Skin epidermis (tissue), 12 donors: ENCODE results near the gene NECAP2.
A peak's percentile ranks its signal among the peaks of the same experiment; 100 is the strongest.
"Not testable (repeated sequence)": the region's sequence is repeated elsewhere in the genome, so short reads cannot be mapped to it uniquely, and the experiment has no call there.

ENCODE experiments used
- H3K27ac ChIP-seq, 21 experiments: fragments of 200-600 bp; sonication (generic) in 11 of 21; one replicate each; pipeline ENCODE4 v1.5.0; 2020; ENCODE audit warnings: mild to moderate bottlenecking in 3 of 21, inconsistent platforms in 2 of 21, moderate library complexity in 2 of 21
- H3K4me3 ChIP-seq, 7 experiments: fragments of 200-600 bp; sonication (generic) in 2 of 7; one replicate each; pipeline ENCODE4 v1.5.0; 2020; ENCODE audit warnings: inconsistent platforms in 2 of 7, mild to moderate bottlenecking in 2 of 7, moderate library complexity in 1 of 7

The NECAP2 gene

GRCh38 chr1:16487011-16487410 is 46.5 kb downstream of the NECAP2 start:
- not testable (repeated sequence) for H3K4me3 ChIP-seq, H3K27ac ChIP-seq

GRCh38 chr1:16489195-16489880 is 48.8 kb downstream of the NECAP2 start:
- not testable (repeated sequence) for H3K4me3 ChIP-seq, H3K27ac ChIP-seq

DNA sequence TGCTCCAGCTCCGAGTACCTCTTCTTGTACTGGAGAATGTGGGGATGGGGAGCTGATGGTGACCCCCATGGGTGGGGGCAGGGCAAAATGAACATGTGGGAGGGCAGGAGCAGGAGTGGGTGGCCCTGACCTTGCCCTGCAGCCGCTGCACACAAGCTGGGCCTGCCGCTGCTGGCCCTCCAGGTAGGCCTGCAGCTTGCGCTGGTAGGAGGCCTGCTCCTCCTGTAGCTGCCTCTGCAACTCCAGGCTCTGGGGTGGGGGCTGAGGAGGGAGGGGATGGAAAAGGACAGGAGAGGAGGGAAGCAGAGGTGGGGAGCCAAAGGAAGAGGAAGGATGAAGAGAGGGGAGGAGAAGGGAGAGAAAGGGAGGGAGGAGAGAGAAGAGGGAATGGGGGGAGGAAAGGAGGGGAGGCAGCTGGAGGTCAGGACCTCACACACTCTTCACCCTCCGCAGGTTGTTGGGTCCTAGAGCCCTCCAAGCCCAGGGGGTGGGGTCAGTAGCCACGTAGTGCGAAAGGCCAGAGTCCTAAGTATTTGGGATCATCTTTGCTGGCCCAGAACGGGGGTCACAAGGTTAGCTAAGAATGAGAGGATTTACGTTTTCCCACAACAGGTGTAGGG is 50.6 kb downstream of the NECAP2 start:
- Histone ChIP-seq H3K27ac (no peak overlapping the region), H3K4me3 (no peak overlapping the region)

- H3K4me3 ChIP-seq, H3K27ac ChIP-seq: not testable (repeated sequence)
Observed at GRCh38 chr1:16492937-16493336, 52.4 kb downstream of the NECAP2 start.

DNA sequence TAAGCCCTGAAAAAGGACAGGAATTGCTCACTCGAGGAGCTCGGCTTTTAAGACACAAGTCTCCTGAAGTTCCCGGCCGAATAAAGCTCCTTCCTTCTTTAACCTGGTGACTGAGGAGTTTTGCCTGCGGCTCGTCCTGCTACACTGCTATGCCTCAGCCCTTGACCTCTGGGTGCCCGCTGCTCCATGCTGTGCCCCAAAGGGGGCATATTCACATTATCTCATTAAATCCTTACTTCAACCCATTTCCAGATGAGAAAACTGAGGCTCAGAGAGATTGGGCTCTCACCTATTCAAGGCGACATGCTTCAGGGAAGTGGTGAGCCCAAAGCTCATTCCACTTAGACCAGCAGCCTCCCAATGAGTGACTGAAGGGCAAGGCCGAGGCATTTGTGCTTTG is 53.2 kb downstream of the NECAP2 start:
- H3K27ac ChIP-seq, H3K4me3 ChIP-seq: not testable (repeated sequence)

- H3K4me3 ChIP-seq, result not testable (repeated sequence)
- peak overlapping the region in 2 of 21 experiments; percentile 60 to 85 for H3K27ac ChIP-seq
Observed at GRCh38 chr1:16497474-16497904, 57.0 kb downstream of the NECAP2 start.

DNA sequence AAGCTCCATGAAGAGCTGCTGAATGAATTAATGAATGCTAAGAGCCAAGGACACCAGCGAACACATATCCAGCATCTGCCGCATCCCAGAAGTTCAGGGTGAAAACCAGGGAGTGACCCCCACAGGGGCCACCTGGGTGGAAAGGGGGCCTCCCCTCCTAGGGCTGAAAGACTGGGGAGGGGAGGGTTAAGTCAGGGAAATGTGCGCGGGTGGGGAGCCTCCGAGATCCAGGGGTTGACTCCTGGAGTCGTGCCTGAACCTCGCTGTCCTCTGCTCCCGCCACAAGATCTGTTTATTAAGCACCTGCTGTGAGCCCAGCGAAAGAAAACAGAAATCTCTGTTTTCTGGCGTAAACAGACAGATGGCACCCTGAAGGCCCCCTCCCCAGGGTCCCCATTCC is 57.5 kb downstream of the NECAP2 start:
- Histone ChIP-seq H3K27ac (peak overlapping the region in 11 of 21 experiments; percentile 43 to 88 (median 80)), H3K4me3 (peak overlapping the region; percentile 63 to 93 (median 89))

DNA sequence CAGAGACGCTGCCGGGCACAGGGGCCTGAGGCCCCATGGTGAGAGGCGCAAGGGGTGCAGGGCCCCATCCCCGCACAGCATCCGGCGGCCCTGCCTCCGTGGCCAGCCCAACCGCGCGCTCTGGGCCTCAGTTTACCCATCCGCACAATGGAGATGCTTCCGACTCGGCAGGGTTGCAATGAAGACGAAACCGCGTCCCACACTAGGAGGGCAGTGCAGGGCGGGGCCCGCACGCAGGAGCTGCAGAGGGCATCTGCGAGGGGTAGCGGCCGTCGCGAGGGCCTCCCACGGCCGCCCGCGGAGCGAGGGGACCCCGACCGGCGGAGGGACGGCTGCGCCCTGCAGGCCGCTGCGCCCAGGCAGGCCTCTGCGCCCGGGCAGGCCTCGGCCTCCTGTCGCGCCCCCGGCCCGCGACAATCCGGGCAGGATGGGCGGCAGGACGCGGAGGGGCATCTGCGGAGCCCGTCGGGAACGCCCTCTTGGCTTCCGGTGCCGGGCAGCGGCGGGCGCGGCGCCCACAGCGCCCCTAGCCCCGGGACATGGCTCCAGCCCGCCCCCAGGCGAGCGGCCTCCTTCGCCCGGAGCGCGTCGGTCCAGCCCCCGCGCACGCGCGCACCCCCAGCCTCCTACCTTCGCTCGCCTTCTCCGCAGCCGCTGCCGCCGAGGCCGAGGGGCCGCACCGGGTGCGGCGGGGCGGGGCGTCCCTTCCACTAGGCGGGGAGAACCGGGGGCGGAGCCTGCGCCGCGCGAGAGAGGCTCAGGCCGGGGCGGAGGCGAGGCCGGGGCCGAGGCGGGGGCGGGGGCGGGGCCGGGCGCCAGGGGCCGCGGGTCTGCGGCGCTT is 58.3 kb downstream of the NECAP2 start:
- H3K27ac ChIP-seq, result peak overlapping the region in 20 of 21 experiments; percentile 60 to 88 (median 78)
- H3K4me3 ChIP-seq, result peak overlapping the region; percentile 63 to 93 (median 89)

DNA sequence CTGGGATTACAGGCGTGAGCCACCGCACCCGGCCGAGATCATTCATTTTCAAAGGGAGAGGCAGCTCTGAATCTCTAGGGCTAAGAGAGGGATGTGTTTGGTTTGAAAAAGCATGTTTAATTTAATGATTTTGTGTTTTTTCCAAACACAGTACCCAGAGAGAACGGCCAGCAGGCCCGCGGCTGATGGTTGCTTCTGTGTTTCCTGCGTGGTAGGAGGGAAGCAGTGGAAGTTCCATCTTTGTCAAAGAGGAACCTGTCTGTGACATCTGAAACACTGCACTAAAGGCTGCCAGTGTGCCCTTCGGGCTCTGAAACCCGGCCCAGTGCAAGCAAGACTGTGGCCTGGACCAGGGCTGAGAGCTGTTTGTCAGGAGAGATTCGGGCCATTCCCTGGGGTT is 59.9 kb downstream of the NECAP2 start:
- not testable (repeated sequence) for H3K4me3 ChIP-seq, H3K27ac ChIP-seq

DNA sequence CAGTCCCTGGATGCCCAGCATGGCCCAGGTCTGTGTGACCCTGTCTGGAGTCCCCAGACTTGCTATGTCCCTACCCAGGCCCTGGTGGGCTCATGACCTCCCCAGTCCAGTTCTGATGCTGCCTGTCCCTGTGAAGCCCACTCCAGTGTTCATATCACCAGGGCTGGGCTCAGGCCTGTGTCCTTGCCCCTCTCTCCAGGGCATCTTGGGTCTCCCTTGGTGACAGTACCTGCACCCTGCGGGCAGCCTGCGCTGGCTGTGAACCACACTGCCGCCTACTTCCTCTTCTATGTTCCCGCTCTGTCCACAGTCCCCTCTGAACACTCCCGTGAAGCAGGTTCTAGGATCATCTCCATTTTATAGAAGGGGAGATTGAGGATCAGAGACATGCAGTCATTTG is 60.5 kb downstream of the NECAP2 start:
- not testable (repeated sequence) for H3K27ac ChIP-seq, H3K4me3 ChIP-seq

GRCh38 chr1:16501446-16501845 is 60.9 kb downstream of the NECAP2 start:
- H3K4me3 ChIP-seq, H3K27ac ChIP-seq: not testable (repeated sequence)

DNA sequence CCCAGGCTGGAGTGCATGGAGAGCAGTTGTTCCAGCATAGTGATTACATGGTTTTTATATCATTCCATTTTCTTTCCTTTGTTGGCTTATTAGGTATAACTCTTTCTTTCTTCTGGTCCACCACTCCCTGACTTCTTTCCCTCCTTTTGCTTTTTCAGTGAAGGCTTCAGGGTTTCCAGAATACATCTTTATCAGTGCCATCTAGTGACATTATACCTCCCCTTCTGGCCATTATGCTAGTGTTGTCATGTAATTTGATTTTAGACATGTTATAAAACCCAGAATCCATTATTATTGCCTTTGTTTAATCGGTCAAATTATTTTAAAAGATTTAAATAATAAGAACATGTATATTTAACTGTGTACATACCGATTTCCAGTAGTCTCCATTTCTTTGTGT is 63.0 kb downstream of the NECAP2 start:
- Histone ChIP-seq H3K27ac (no peak overlapping the region), H3K4me3 (no peak overlapping the region)

DNA sequence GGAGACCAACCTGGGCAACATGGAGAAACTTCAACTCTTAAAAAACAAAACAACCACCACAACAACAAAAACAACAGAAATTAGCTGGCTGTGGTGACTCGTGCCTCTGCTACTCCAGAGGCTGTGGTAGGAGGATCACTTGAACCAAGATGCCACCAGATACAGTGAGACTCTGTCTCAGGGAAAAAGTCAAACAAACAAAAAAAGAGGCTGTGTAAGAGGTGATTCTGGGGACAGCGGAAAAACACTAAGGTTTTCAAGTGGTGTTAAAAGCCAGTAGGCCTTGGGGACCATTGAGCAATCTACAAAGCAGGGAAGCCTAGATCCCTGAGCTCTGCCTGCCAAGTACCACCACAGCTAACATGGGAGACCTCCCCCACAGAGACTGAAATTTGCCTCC is 65.3 kb downstream of the NECAP2 start:
- not testable (repeated sequence) for H3K27ac ChIP-seq, H3K4me3 ChIP-seq

DNA sequence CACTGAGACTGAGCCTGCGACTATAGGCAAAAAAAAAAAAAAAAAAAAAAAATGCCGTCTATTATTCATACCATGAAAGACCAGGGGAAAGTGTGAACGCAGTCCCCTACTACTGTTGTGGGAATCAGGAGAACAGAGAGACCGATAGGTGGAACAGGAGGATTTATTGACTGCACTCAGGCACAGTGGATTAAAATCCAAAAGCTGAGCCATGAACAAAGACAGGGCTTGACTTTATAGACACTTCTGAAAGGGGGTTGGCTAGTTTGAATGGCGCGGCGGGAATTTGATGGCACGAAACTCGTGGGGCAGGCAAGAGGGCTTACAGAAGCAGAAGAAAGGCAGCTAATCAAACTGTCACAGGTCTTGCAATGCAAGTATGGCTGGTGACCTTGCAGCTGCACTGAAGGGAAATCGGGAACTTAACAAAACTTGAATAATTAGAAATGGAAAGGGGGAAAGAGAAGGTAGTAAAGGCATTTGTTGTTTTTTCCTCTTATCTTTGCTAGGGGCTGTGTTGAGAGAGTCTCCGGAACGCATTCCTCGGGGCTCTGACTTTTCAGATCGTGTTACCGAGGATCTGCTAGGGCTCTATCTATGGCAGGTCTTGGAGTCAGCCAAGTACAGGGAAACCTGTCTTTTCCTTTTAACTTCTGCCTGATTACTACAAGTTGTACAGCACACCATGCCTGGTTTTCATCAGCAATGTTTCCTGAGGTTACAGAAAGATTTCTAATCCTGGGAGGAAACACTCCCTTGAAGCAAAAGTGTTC is 66.0 kb downstream of the NECAP2 start:
- H3K4me3 ChIP-seq, H3K27ac ChIP-seq: not testable (repeated sequence)

DNA sequence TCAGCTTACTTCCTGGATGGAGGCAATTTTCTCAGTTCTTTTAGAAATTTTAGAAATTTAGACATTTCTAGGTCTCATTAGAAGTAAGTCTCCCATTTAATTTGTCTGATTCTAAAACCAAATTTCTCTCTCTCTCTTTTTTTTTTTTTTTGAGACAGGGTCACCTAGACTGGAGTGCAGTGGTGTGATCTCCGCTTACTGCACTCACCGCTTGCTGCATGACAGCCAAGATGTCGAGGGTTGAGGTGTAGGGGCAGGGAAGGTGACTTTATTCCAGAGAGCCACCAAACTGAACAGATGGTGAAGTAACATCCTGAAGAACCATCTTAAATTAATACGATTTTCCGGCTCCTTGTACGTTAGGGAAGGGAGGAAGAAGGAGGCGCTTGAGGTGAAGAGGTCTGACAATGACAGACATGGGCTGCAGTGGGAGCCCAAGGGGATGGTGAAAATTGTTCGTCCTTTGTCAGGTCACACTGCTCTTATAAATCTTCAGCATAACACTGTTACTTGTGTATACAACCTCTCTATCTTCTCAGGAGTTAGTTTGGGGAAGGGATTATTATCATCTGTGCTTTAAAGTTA is 68.4 kb downstream of the NECAP2 start:
- H3K4me3 ChIP-seq, result not testable (repeated sequence)

More for the DNA sequence above, 68.4 kb downstream of the NECAP2 start:
- not testable (repeated sequence) for H3K27ac ChIP-seq
